H1 (cell line): ENCODE measurements around the gene PPP1CA.

Experiments used
- CTCF ChIP-seq, 3 experiments: IDR thresholded peaks; 1 replicate in 2 of 3; 2 replicates in 1 of 3; pipeline versions ENCODE4 v1.5.1 to v1.6.1; 2011; ENCODE audit warnings: low read length in 3 of 3, mild to moderate bottlenecking in 3 of 3, inconsistent platforms in 2 of 3, low read depth in 1 of 3, moderate library complexity in 1 of 3; ENCODE audit not compliant: insufficient read depth in 1 of 3; ENCODE audit errors: control extremely low read depth in 1 of 3
- EZH2 ChIP-seq: fragments of 200-600 bp; sonication (generic); IDR thresholded peaks from 2 replicates; pipeline ENCODE4 v1.7.1; 2012; ENCODE audit warnings: low read depth, mild to moderate bottlenecking, moderate library complexity, low read length, inconsistent platforms; ENCODE audit not compliant: severe bottlenecking
- JUND ChIP-seq: IDR thresholded peaks from 2 replicates; pipeline ENCODE4 v1.6.1; 2011; ENCODE audit warnings: mild to moderate bottlenecking, improper control_type of control experiment, low read length
- POLR2A ChIP-seq, 2 experiments: IDR thresholded peaks; 1 replicate in 1 of 2; 2 replicates in 1 of 2; pipeline ENCODE4 v1.6.1; 2011; ENCODE audit warnings: low read depth in 2 of 2, low read length in 2 of 2, mild to moderate bottlenecking in 2 of 2; ENCODE audit errors: control extremely low read depth in 1 of 2
- TEAD4 ChIP-seq: IDR thresholded peaks from 2 replicates; pipeline ENCODE4 v1.6.1; 2012; ENCODE audit warnings: low read depth, low read length, inconsistent platforms, mixed read lengths
- TF ChIP-seq, protein P1 (sequence below): IDR thresholded peaks from 2 replicates; pipeline ENCODE4 v1.6.1; 2012; ENCODE audit warnings: inconsistent platforms
- TF ChIP-seq, protein P2 (sequence below): IDR thresholded peaks from 2 replicates; pipeline ENCODE4 v1.6.1; 2011; ENCODE audit warnings: low read depth, mild to moderate bottlenecking, low read length; ENCODE audit not compliant: insufficient read depth

GRCh38 chr11:67436459-67437081, 34.9 kb upstream of the PPP1CA start:
- TF ChIP-seq, protein P1, sequence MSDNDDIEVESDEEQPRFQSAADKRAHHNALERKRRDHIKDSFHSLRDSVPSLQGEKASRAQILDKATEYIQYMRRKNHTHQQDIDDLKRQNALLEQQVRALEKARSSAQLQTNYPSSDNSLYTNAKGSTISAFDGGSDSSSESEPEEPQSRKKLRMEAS = peak; percentile 88
- TF ChIP-seq EZH2 (no peak), POLR2A (IDR thresholded peaks at IDR 0.05; ENCODE audit: control extremely low read depth in 1 of 2, low read depth in 2 of 2, low read length in 2 of 2) (no peak), JUND (no peak), TEAD4 (no peak), CTCF (IDR thresholded peaks at IDR 0.05; ENCODE audit: control extremely low read depth in 1 of 3, insufficient read depth in 1 of 3, low read depth in 1 of 3, low read length in 3 of 3) (no peak)
- TF ChIP-seq, protein P2, sequence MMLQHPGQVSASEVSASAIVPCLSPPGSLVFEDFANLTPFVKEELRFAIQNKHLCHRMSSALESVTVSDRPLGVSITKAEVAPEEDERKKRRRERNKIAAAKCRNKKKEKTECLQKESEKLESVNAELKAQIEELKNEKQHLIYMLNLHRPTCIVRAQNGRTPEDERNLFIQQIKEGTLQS = no peak
